ENCODE data around the gene NME9.

The NME9 gene

GRCh38 chr3:138317687-138318086, 12.0 kb downstream of the NME9 start:
- Histone ChIP-seq H3K4me1 (ENCODE audit: control insufficient read depth, insufficient read depth, low read length, poor library complexity, severe bottlenecking) (no peaks in the 10 kb centered on the region), H3K4me3 (ENCODE audit: insufficient read depth, low read depth, low read length, poor library complexity, severe bottlenecking) (no peak overlapping the region), H3K9me3 (ENCODE audit: control insufficient read depth, low read length) (no peaks in the 10 kb centered on the region), H3K27ac (ENCODE audit: insufficient read depth, low read length, poor library complexity, severe bottlenecking) (no peak overlapping the region), H3K36me3 (ENCODE audit: control insufficient read depth, insufficient read depth, low read length) (no peaks in the 10 kb centered on the region), H3K27me3 (replicated peaks; ENCODE audit: control insufficient read depth, insufficient read depth, low read length, poor library complexity, severe bottlenecking) (no peaks in the 10 kb centered on the region)
- DNase-seq, result no peak

- H3K36me3 ChIP-seq (ENCODE audit: control insufficient read depth, insufficient read depth, low read length), result no peaks in the 10 kb centered on the region
- H3K27ac ChIP-seq (ENCODE audit: insufficient read depth, low read length, poor library complexity, severe bottlenecking), result no peak overlapping the region
- H3K4me3 ChIP-seq (ENCODE audit: insufficient read depth, low read depth, low read length, poor library complexity, severe bottlenecking), result no peak overlapping the region
- no peaks in the 10 kb centered on the region for H3K4me1 ChIP-seq (ENCODE audit: control insufficient read depth, insufficient read depth, low read length, poor library complexity, severe bottlenecking)
- H3K27me3 ChIP-seq (replicated peaks; ENCODE audit: control insufficient read depth, insufficient read depth, low read length, poor library complexity, severe bottlenecking), result no peaks in the 10 kb centered on the region
- H3K9me3 ChIP-seq (ENCODE audit: control insufficient read depth, low read length), result no peaks in the 10 kb centered on the region
- no peak for DNase-seq
These were observed 14.9 kb downstream of the NME9 start for GRCh38 chr3:138314751-138315150.

GRCh38 chr3:138310494-138310893, 19.2 kb downstream of the NME9 start:
- DNase-seq, result no peak
- H3K36me3 ChIP-seq (ENCODE audit: control insufficient read depth, insufficient read depth, low read length), result no peaks in the 10 kb centered on the region
- peaks cover 7% of the 10 kb centered on the region for H3K9me3 ChIP-seq (ENCODE audit: control insufficient read depth, low read length)
- H3K27ac ChIP-seq (ENCODE audit: insufficient read depth, low read length, poor library complexity, severe bottlenecking), result no peak overlapping the region
- no peaks in the 10 kb centered on the region for H3K4me1 ChIP-seq (ENCODE audit: control insufficient read depth, insufficient read depth, low read length, poor library complexity, severe bottlenecking)
- no peaks in the 10 kb centered on the region for H3K27me3 ChIP-seq (replicated peaks; ENCODE audit: control insufficient read depth, insufficient read depth, low read length, poor library complexity, severe bottlenecking)
- H3K4me3 ChIP-seq (ENCODE audit: insufficient read depth, low read depth, low read length, poor library complexity, severe bottlenecking), result no peak overlapping the region

GRCh38 chr3:138308783-138309182, 20.9 kb downstream of the NME9 start:
- peaks cover 7% of the 10 kb centered on the region for H3K9me3 ChIP-seq (ENCODE audit: control insufficient read depth, low read length)
- H3K4me1 ChIP-seq (ENCODE audit: control insufficient read depth, insufficient read depth, low read length, poor library complexity, severe bottlenecking), result no peaks in the 10 kb centered on the region
- no peak overlapping the region for H3K4me3 ChIP-seq (ENCODE audit: insufficient read depth, low read depth, low read length, poor library complexity, severe bottlenecking)
- no peaks in the 10 kb centered on the region for H3K27me3 ChIP-seq (replicated peaks; ENCODE audit: control insufficient read depth, insufficient read depth, low read length, poor library complexity, severe bottlenecking)
- no peaks in the 10 kb centered on the region for H3K36me3 ChIP-seq (ENCODE audit: control insufficient read depth, insufficient read depth, low read length)
- DNase-seq, result no peak
- no peak overlapping the region for H3K27ac ChIP-seq (ENCODE audit: insufficient read depth, low read length, poor library complexity, severe bottlenecking)

GRCh38 chr3:138307899-138308298, 21.8 kb downstream of the NME9 start:
- DNase-seq, result no peak
- H3K4me3 ChIP-seq (ENCODE audit: insufficient read depth, low read depth, low read length, poor library complexity, severe bottlenecking), result no peak overlapping the region
- no peaks in the 10 kb centered on the region for H3K36me3 ChIP-seq (ENCODE audit: control insufficient read depth, insufficient read depth, low read length)
- no peak overlapping the region for H3K27ac ChIP-seq (ENCODE audit: insufficient read depth, low read length, poor library complexity, severe bottlenecking)
- no peaks in the 10 kb centered on the region for H3K27me3 ChIP-seq (replicated peaks; ENCODE audit: control insufficient read depth, insufficient read depth, low read length, poor library complexity, severe bottlenecking)
- H3K9me3 ChIP-seq (ENCODE audit: control insufficient read depth, low read length), result peaks cover 7% of the 10 kb centered on the region
- H3K4me1 ChIP-seq (ENCODE audit: control insufficient read depth, insufficient read depth, low read length, poor library complexity, severe bottlenecking), result no peaks in the 10 kb centered on the region

GRCh38 chr3:138303474-138303873, 26.2 kb downstream of the NME9 start:
- Histone ChIP-seq H3K36me3 (ENCODE audit: control insufficient read depth, insufficient read depth, low read length) (no peaks in the 10 kb centered on the region), H3K4me1 (ENCODE audit: control insufficient read depth, insufficient read depth, low read length, poor library complexity, severe bottlenecking) (no peaks in the 10 kb centered on the region), H3K27me3 (replicated peaks; ENCODE audit: control insufficient read depth, insufficient read depth, low read length, poor library complexity, severe bottlenecking) (no peaks in the 10 kb centered on the region), H3K27ac (ENCODE audit: insufficient read depth, low read length, poor library complexity, severe bottlenecking) (no peak overlapping the region), H3K9me3 (ENCODE audit: control insufficient read depth, low read length) (peaks cover 4% of the 10 kb centered on the region), H3K4me3 (ENCODE audit: insufficient read depth, low read depth, low read length, poor library complexity, severe bottlenecking) (no peak overlapping the region)
- no peak for DNase-seq

GRCh38 chr3:138300647-138301046, 29.0 kb downstream of the NME9 start:
- Histone ChIP-seq H3K4me1 (ENCODE audit: control insufficient read depth, insufficient read depth, low read length, poor library complexity, severe bottlenecking) (peaks cover 4% of the 10 kb centered on the region), H3K27ac (ENCODE audit: insufficient read depth, low read length, poor library complexity, severe bottlenecking) (no peak overlapping the region), H3K27me3 (replicated peaks; ENCODE audit: control insufficient read depth, insufficient read depth, low read length, poor library complexity, severe bottlenecking) (no peaks in the 10 kb centered on the region), H3K9me3 (ENCODE audit: control insufficient read depth, low read length) (no peaks in the 10 kb centered on the region), H3K4me3 (ENCODE audit: insufficient read depth, low read depth, low read length, poor library complexity, severe bottlenecking) (no peak overlapping the region), H3K36me3 (ENCODE audit: control insufficient read depth, insufficient read depth, low read length) (peaks cover 2% of the 10 kb centered on the region)
- no peak for DNase-seq

GRCh38 chr3:138297876-138298275, 31.8 kb downstream of the NME9 start:
- H3K36me3 ChIP-seq (ENCODE audit: control insufficient read depth, insufficient read depth, low read length), result peaks cover 13% of the 10 kb centered on the region
- no peaks in the 10 kb centered on the region for H3K27me3 ChIP-seq (replicated peaks; ENCODE audit: control insufficient read depth, insufficient read depth, low read length, poor library complexity, severe bottlenecking)
- H3K4me3 ChIP-seq (ENCODE audit: insufficient read depth, low read depth, low read length, poor library complexity, severe bottlenecking), result no peak overlapping the region
- no peak for DNase-seq
- H3K4me1 ChIP-seq (ENCODE audit: control insufficient read depth, insufficient read depth, low read length, poor library complexity, severe bottlenecking), result peaks cover 7% of the 10 kb centered on the region
- H3K9me3 ChIP-seq (ENCODE audit: control insufficient read depth, low read length), result no peaks in the 10 kb centered on the region
- H3K27ac ChIP-seq (ENCODE audit: insufficient read depth, low read length, poor library complexity, severe bottlenecking), result no peak overlapping the region

- Histone ChIP-seq H3K27ac (ENCODE audit: insufficient read depth, low read length, poor library complexity, severe bottlenecking) (no peak overlapping the region), H3K9me3 (ENCODE audit: control insufficient read depth, low read length) (no peaks in the 10 kb centered on the region), H3K27me3 (replicated peaks; ENCODE audit: control insufficient read depth, insufficient read depth, low read length, poor library complexity, severe bottlenecking) (no peaks in the 10 kb centered on the region), H3K36me3 (ENCODE audit: control insufficient read depth, insufficient read depth, low read length) (peaks cover 18% of the 10 kb centered on the region), H3K4me1 (ENCODE audit: control insufficient read depth, insufficient read depth, low read length, poor library complexity, severe bottlenecking) (peaks cover 7% of the 10 kb centered on the region), H3K4me3 (ENCODE audit: insufficient read depth, low read depth, low read length, poor library complexity, severe bottlenecking) (no peak overlapping the region)
- DNase-seq, result no peak
These were observed 32.5 kb downstream of the NME9 start for GRCh38 chr3:138297059-138297607.

- peaks cover 19% of the 10 kb centered on the region for H3K36me3 ChIP-seq (ENCODE audit: control insufficient read depth, insufficient read depth, low read length)
- H3K4me1 ChIP-seq (ENCODE audit: control insufficient read depth, insufficient read depth, low read length, poor library complexity, severe bottlenecking), result peaks cover 7% of the 10 kb centered on the region
- DNase-seq, result no peak
These were observed 33.0 kb downstream of the NME9 start for GRCh38 chr3:138296639-138297038.

More at GRCh38 chr3:138296639-138297038, 33.0 kb downstream of the NME9 start:
- H3K27me3 ChIP-seq (replicated peaks; ENCODE audit: control insufficient read depth, insufficient read depth, low read length, poor library complexity, severe bottlenecking), result no peaks in the 10 kb centered on the region
- H3K27ac ChIP-seq (ENCODE audit: insufficient read depth, low read length, poor library complexity, severe bottlenecking), result no peak overlapping the region
- no peak overlapping the region for H3K4me3 ChIP-seq (ENCODE audit: insufficient read depth, low read depth, low read length, poor library complexity, severe bottlenecking)
- no peaks in the 10 kb centered on the region for H3K9me3 ChIP-seq (ENCODE audit: control insufficient read depth, low read length)
